ENCODE measurements around the gene OLFM1. TPM values are rescaled to one million over a fixed set of nuclear protein-coding genes. Genes with fewer than 3 reads are reported as not detected.
A peak's percentile ranks its signal among the peaks of the same experiment; 100 is the strongest.

OLFM1 gene
- total and polyA plus RNA-seq, 2 donors from 2014 or later, result 2.9 to 33.7 TPM

- Histone ChIP-seq H3K36me3 (ENCODE audit: control insufficient read depth in 2 of 3, insufficient read depth in 3 of 3, low read length in 3 of 3) (no peaks in the 10 kb centered on the region), H3K4me1 (ENCODE audit: control insufficient read depth in 2 of 3, insufficient read depth in 2 of 3, low read depth in 1 of 3, low read length in 3 of 3) (no peaks in the 10 kb centered on the region), H3K27ac (ENCODE audit: low read depth in 2 of 2, low read length in 2 of 2) (no peak overlapping the region), H3K9me3 (ENCODE audit: control insufficient read depth in 2 of 3, insufficient read depth in 1 of 3, low read length in 3 of 3) (no peaks in the 10 kb centered on the region), H3K27me3 (ENCODE audit: control insufficient read depth, insufficient read depth, low read length) (no peaks in the 10 kb centered on the region), H3K4me3 (ENCODE audit: low read length in 3 of 3) (no peak overlapping the region), H3K9ac (ENCODE audit: low read length in 3 of 3) (no peak overlapping the region)
- TF ChIP-seq CTCF (IDR thresholded peaks at IDR 0.05; ENCODE audit: borderline replicate concordance, extremely low read depth, insufficient read depth), result no peak
- DNase-seq (peak in 4 of 5 donors; percentile 68 to 86 (median 85)), FAIRE-seq (no peak)
- intact Hi-C loops (cut with DNase I), result no loop called here
Observed at GRCh38 chr9:135098400-135099105, 11.1 kb downstream of the OLFM1 start.

GRCh38 chr9:135099574-135099973 lies 12.1 kb downstream of the OLFM1 start:
- no peak for TF ChIP-seq CTCF (IDR thresholded peaks at IDR 0.05; ENCODE audit: borderline replicate concordance, extremely low read depth, insufficient read depth)
- Histone ChIP-seq H3K9me3 (ENCODE audit: control insufficient read depth in 2 of 3, insufficient read depth in 1 of 3, low read length in 3 of 3) (no peaks in the 10 kb centered on the region), H3K4me1 (ENCODE audit: control insufficient read depth in 2 of 3, insufficient read depth in 2 of 3, low read depth in 1 of 3, low read length in 3 of 3) (no peaks in the 10 kb centered on the region), H3K36me3 (ENCODE audit: control insufficient read depth in 2 of 3, insufficient read depth in 3 of 3, low read length in 3 of 3) (no peaks in the 10 kb centered on the region), H3K4me3 (ENCODE audit: low read length in 3 of 3) (no peak overlapping the region), H3K9ac (ENCODE audit: low read length in 3 of 3) (no peak overlapping the region), H3K27ac (ENCODE audit: low read depth in 2 of 2, low read length in 2 of 2) (no peak overlapping the region), H3K27me3 (ENCODE audit: control insufficient read depth, insufficient read depth, low read length) (no peaks in the 10 kb centered on the region)
- FAIRE-seq (no peak), DNase-seq (no peak)
- intact Hi-C loops (cut with DNase I), result no loop called here

DNA sequence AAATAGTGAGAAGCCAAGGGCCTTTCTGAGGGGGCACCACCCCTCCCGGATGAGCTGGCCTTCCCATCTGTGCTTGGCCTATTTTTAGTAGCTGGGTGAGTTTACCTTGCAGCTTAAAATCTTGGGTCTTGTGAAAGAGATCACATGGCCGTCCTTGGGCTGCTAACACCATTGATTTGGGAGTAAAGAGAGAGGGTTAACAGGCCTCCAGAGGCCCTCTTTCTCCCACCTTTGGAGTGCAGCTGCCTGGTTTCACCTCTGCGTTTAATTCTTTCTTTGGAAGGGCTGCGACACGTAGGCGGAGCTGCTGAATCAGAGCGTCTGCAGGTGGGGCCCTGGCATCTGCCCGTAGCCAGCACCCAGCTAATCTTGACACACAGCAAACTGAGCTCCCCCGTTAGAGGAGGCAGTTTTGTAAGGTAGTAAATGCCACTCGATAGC lies 12.8 kb downstream of the OLFM1 start:
- H3K9me3 ChIP-seq (ENCODE audit: control insufficient read depth in 2 of 3, insufficient read depth in 1 of 3, low read length in 3 of 3), result no peaks in the 10 kb centered on the region
- no peak overlapping the region for H3K9ac ChIP-seq (ENCODE audit: low read length in 3 of 3)
- intact Hi-C loops (cut with DNase I), result no loop called here
- no peaks in the 10 kb centered on the region for H3K27me3 ChIP-seq (ENCODE audit: control insufficient read depth, insufficient read depth, low read length)
- no peak overlapping the region for H3K4me3 ChIP-seq (ENCODE audit: low read length in 3 of 3)
- DNase-seq, result peak in 1 of 5 donors; percentile 27
- no peaks in the 10 kb centered on the region for H3K36me3 ChIP-seq (ENCODE audit: control insufficient read depth in 2 of 3, insufficient read depth in 3 of 3, low read length in 3 of 3)
- no peak for TF ChIP-seq CTCF (IDR thresholded peaks at IDR 0.05; ENCODE audit: borderline replicate concordance, extremely low read depth, insufficient read depth)
- H3K4me1 ChIP-seq (ENCODE audit: control insufficient read depth in 2 of 3, insufficient read depth in 2 of 3, low read depth in 1 of 3, low read length in 3 of 3), result no peaks in the 10 kb centered on the region
- H3K27ac ChIP-seq (ENCODE audit: low read depth in 2 of 2, low read length in 2 of 2), result no peak overlapping the region
- FAIRE-seq, result no peak

All from kidney (tissue), 14 donors.